Hepatocyte (in vitro differentiated cells): ENCODE measurements around the gene TMEM255B. TPM values are rescaled to one million over a fixed set of nuclear protein-coding genes. Genes with fewer than 3 reads are reported as not detected.

Experiments used
- DNase-seq: peaks from one replicate; pipeline ENCODE4 v3.0.0-alpha.2; 2016; ENCODE audit warnings: low spot score
- H2AFZ ChIP-seq: fragments of 200-600 bp; sonication (generic); 2 replicates; pipeline ENCODE4 v1.6.0; 2016; ENCODE audit warnings: antibody characterized with exemption, mild to moderate bottlenecking
- H3K27ac ChIP-seq: fragments of 200-600 bp; sonication (generic); 2 replicates; pipeline ENCODE4 v1.5.1; 2016; ENCODE audit warnings: mild to moderate bottlenecking
- H3K27me3 ChIP-seq: fragments of 200-600 bp; sonication (generic); 2 replicates; pipeline ENCODE4 v1.6.1; 2016
- H3K36me3 ChIP-seq: fragments of 200-600 bp; sonication (generic); replicated peaks from 2 replicates; pipeline ENCODE4 v1.5.1; 2016; ENCODE audit warnings: low read depth; ENCODE audit not compliant: insufficient read depth
- H3K4me1 ChIP-seq: fragments of 200-600 bp; sonication (generic); 2 replicates; pipeline ENCODE4 v1.5.1; 2016; ENCODE audit warnings: mild to moderate bottlenecking, moderate library complexity; ENCODE audit not compliant: insufficient read depth
- H3K4me2 ChIP-seq: fragments of 200-600 bp; sonication (generic); 2 replicates; pipeline ENCODE4 v1.6.0; 2016
- H3K4me3 ChIP-seq: fragments of 200-600 bp; sonication (generic); 2 replicates; pipeline ENCODE4 v1.5.1; 2016; ENCODE audit warnings: mild to moderate bottlenecking
- H3K79me2 ChIP-seq: fragments of 200-600 bp; sonication (generic); 2 replicates; pipeline ENCODE4 v1.6.0; 2017; ENCODE audit warnings: mild to moderate bottlenecking
- H3K9me2 ChIP-seq: fragments of 200-600 bp; sonication (generic); replicated peaks from 2 replicates; pipeline ENCODE4 v1.6.0; 2017; ENCODE audit warnings: mild to moderate bottlenecking; ENCODE audit not compliant: insufficient read depth
- H3K9me3 ChIP-seq: fragments of 200-600 bp; sonication (generic); 2 replicates; pipeline ENCODE4 v1.5.1; 2016; ENCODE audit warnings: low read depth, mild to moderate bottlenecking
- H4K20me1 ChIP-seq: fragments of 200-600 bp; sonication (generic); 2 replicates; pipeline ENCODE4 v1.6.0; 2016; ENCODE audit warnings: mild to moderate bottlenecking; ENCODE audit not compliant: insufficient read depth, poor library complexity, severe bottlenecking
- EZH2 ChIP-seq: fragments of 200-600 bp; sonication (generic); IDR thresholded peaks from 2 replicates; pipeline ENCODE4 v1.6.1; 2016; ENCODE audit warnings: antibody characterized with exemption, mild to moderate bottlenecking, borderline replicate concordance
- EZH2phosphoT487 ChIP-seq: fragments of 200-600 bp; sonication (generic); IDR thresholded peaks from one replicate; pipeline ENCODE4 v1.6.1; 2018; ENCODE audit warnings: antibody characterized with exemption, mild to moderate bottlenecking, low read depth, moderate library complexity; ENCODE audit not compliant: unreplicated experiment, severe bottlenecking
- WGBS: methylation state at CpG from one replicate; pipeline ENCODE4 v1.1.6; 2016; ENCODE audit warnings: low lambda C conversion rate; ENCODE audit errors: missing lambda C conversion rate; 5-methylcytosine and 5-hydroxymethylcytosine counted together
- polyA plus RNA-seq: library from polyadenylated mRNA; unstranded; fragments of >200 nt; fragmentation: Nextera tagmentation; extraction: Ambion mirVana; gene quantifications from 2 replicates; pipeline ENCODE4 v1.2.1, GENCODE V29; 2016
- total RNA-seq: library from RNA; depleted of rRNA; stranded (reverse); fragments of >200 nt; gene quantifications from 2 replicates; pipeline ENCODE4 v1.2.3, GENCODE V29; 2014
- TF ChIP-seq, protein P1 (sequence below): fragments of 200-600 bp; sonication (generic); IDR thresholded peaks from 2 replicates; pipeline ENCODE4 v1.5.1; 2016; ENCODE audit warnings: antibody characterized with exemption, mild to moderate bottlenecking; ENCODE audit not compliant: poor library complexity

TMEM255B gene
- total and polyA plus RNA-seq, 2 experiments from 2014 or later = 0.10 to 4.0 TPM

GRCh38 chr13:113838711-113839201 is 79.7 kb downstream of the TMEM255B start:
- DNase-seq = no peak
- Histone ChIP-seq H3K27ac (peak overlapping the region; percentile 2), H3K9me3 (no peaks in the 10 kb centered on the region), H3K79me2 (no peaks in the 10 kb centered on the region), H2AFZ (no peak overlapping the region), H3K27me3 (no peaks in the 10 kb centered on the region), H4K20me1 (no peaks in the 10 kb centered on the region), H3K4me3 (no peak overlapping the region), H3K36me3 (no peaks in the 10 kb centered on the region), H3K4me1 (peaks cover 35% of the 10 kb centered on the region), H3K9me2 (no peaks in the 10 kb centered on the region), H3K4me2 (peak overlapping the region; percentile 56)
- WGBS = 88% methylated on average over 6 of the region's 8 CpGs
- TF ChIP-seq EZH2phosphoT487 (no peak), EZH2 (no peak)
- TF ChIP-seq, protein P1, sequence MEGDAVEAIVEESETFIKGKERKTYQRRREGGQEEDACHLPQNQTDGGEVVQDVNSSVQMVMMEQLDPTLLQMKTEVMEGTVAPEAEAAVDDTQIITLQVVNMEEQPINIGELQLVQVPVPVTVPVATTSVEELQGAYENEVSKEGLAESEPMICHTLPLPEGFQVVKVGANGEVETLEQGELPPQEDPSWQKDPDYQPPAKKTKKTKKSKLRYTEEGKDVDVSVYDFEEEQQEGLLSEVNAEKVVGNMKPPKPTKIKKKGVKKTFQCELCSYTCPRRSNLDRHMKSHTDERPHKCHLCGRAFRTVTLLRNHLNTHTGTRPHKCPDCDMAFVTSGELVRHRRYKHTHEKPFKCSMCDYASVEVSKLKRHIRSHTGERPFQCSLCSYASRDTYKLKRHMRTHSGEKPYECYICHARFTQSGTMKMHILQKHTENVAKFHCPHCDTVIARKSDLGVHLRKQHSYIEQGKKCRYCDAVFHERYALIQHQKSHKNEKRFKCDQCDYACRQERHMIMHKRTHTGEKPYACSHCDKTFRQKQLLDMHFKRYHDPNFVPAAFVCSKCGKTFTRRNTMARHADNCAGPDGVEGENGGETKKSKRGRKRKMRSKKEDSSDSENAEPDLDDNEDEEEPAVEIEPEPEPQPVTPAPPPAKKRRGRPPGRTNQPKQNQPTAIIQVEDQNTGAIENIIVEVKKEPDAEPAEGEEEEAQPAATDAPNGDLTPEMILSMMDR = no peak

GRCh38 chr13:113839536-113840204 is 80.6 kb downstream of the TMEM255B start:
- Histone ChIP-seq H3K79me2 (no peaks in the 10 kb centered on the region), H3K9me3 (no peaks in the 10 kb centered on the region), H2AFZ (no peak overlapping the region), H3K27ac (peak overlapping the region; percentile 43), H3K4me3 (no peak overlapping the region), H3K4me2 (peak overlapping the region; percentile 25), H4K20me1 (no peaks in the 10 kb centered on the region), H3K9me2 (no peaks in the 10 kb centered on the region), H3K4me1 (peaks cover 35% of the 10 kb centered on the region), H3K27me3 (no peaks in the 10 kb centered on the region), H3K36me3 (no peaks in the 10 kb centered on the region)
- 91% methylated on average over 24 of the region's 24 CpGs for WGBS
- DNase-seq = no peak
- TF ChIP-seq EZH2 = no peak
- no peak for TF ChIP-seq EZH2phosphoT487
- TF ChIP-seq, protein P1 = no peak

GRCh38 chr13:113840541-113841352 is 81.7 kb downstream of the TMEM255B start:
- no peaks in the 10 kb centered on the region for H4K20me1 ChIP-seq
- DNase-seq = no peak
- 87% methylated on average over 34 of the region's 35 CpGs for WGBS
- H3K4me3 ChIP-seq = no peak overlapping the region
- peaks cover 35% of the 10 kb centered on the region for H3K4me1 ChIP-seq
- H3K27ac ChIP-seq = peak overlapping the region; percentile 43
- H3K4me2 ChIP-seq = peak overlapping the region; percentile 25
- no peaks in the 10 kb centered on the region for H3K9me2 ChIP-seq
- no peaks in the 10 kb centered on the region for H3K9me3 ChIP-seq
- H3K79me2 ChIP-seq = no peaks in the 10 kb centered on the region
- no peak overlapping the region for H2AFZ ChIP-seq
- H3K27me3 ChIP-seq = no peaks in the 10 kb centered on the region
- TF ChIP-seq EZH2 = no peak
- TF ChIP-seq EZH2phosphoT487 = no peak
- no peaks in the 10 kb centered on the region for H3K36me3 ChIP-seq

DNA sequence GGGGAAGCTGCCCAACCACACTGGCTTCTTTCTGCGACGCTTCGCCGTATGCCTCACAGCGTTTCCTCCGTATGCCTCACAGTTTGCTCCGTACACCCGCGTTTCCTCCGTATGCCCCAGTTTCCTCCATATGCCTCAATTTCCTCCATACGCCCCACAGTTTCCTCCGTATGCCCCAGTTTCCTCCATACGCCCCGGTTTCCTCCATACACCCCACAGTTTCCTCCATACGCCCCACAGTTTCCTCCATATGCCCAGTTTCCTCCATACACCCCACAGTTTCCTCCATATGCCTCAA is 82.3 kb downstream of the TMEM255B start:
- Histone ChIP-seq H3K4me3 (no peak overlapping the region), H3K4me2 (no peak overlapping the region), H3K9me2 (no peaks in the 10 kb centered on the region), H2AFZ (no peak overlapping the region), H3K27me3 (no peaks in the 10 kb centered on the region), H3K4me1 (peaks cover 35% of the 10 kb centered on the region), H3K27ac (no peak overlapping the region), H3K79me2 (no peaks in the 10 kb centered on the region), H3K9me3 (no peaks in the 10 kb centered on the region), H4K20me1 (no peaks in the 10 kb centered on the region), H3K36me3 (no peaks in the 10 kb centered on the region)
- TF ChIP-seq EZH2phosphoT487 = no peak
- no peak for TF ChIP-seq EZH2
- TF ChIP-seq, protein P1 = no peak
- no peak for DNase-seq
- 91% methylated on average over 14 of the region's 15 CpGs for WGBS
